Prostate gland (tissue), 2 donors: ENCODE measurements around the gene FLOT1.

Experiments used
- CTCF ChIP-seq, 4 experiments: fragments of 200-600 bp in 2 of 4; fragments of 450-650 bp in 2 of 4; sonication (generic) in 2 of 4; IDR thresholded peaks; 1 replicate in 3 of 4; 2 replicates in 1 of 4; pipeline ENCODE4 v1.5.1; 2016 to 2019; ENCODE audit warnings: antibody characterized with exemption in 4 of 4, mild to moderate bottlenecking in 2 of 4, moderate library complexity in 2 of 4
- POLR2A ChIP-seq: fragments of 450-650 bp; IDR thresholded peaks from one replicate; pipeline ENCODE4 v1.6.1; 2016; ENCODE audit warnings: antibody characterized with exemption, mild to moderate bottlenecking

GRCh38 chr6:30763618-30764489, 21.4 kb upstream of the FLOT1 start:
- TF ChIP-seq POLR2A (no peak), CTCF (IDR thresholded peaks at IDR 0.05) (peak in 2 of 4 experiments; percentile 24 to 31)
